SK-N-SH (cell line): ENCODE measurements around the gene LENEP. TPM values are rescaled to one million over a fixed set of nuclear protein-coding genes. Genes with fewer than 3 reads are reported as not detected.

Source experiments
- CTCF ChIA-PET: fragments of 300-600, 350-600 bp; formaldehyde crosslinking; extraction: SDS; loops from one replicate; lab custom pipeline; 2021; lab: Yijun Ruan, JAX
- POLR2A ChIA-PET: fragments of 350-600 bp; sonication (Branson Sonifier 250); formaldehyde crosslinking; extraction: SDS; loops from one replicate; lab custom pipeline; 2020; ENCODE audit warnings: antibody characterized with exemption, inconsistent platforms; lab: Yijun Ruan, JAX
- DNase-seq: peaks from one replicate; pipeline ENCODE4 v3.0.0; 2012
- H2AFZ ChIP-seq: fragments of 200-600 bp; sonication (generic); 2 replicates; pipeline ENCODE4 v1.8.1; 2016; ENCODE audit warnings: antibody characterized with exemption, mild to moderate bottlenecking, low read depth
- H3F3A ChIP-seq: fragments of 200-600 bp; sonication (generic); replicated peaks from 2 replicates; pipeline ENCODE3; 2016; ENCODE audit warnings: antibody characterized with exemption, mild to moderate bottlenecking; ENCODE audit not compliant: insufficient read depth
- H3K27ac ChIP-seq, 2 experiments: fragments of 200-500 bp in 1 of 2; fragments of 200-600 bp in 1 of 2; sonication (Bioruptor generic) in 1 of 2; sonication (generic), shearing (Covaris generic) in 1 of 2; 2 replicates each; pipeline versions ENCODE4 v1.5.1 to v1.6.1; 2014 to 2016; ENCODE audit warnings: low read depth in 2 of 2, inconsistent platforms in 1 of 2, low read length in 1 of 2, mild to moderate bottlenecking in 1 of 2, mixed read lengths in 1 of 2
- H3K27me3 ChIP-seq: fragments of 200-600 bp; sonication (generic), shearing (Covaris generic); 2 replicates; pipeline ENCODE4 v1.6.1; 2016; ENCODE audit warnings: mixed run types; ENCODE audit not compliant: insufficient read depth
- H3K36me3 ChIP-seq, 2 experiments: fragments of 200-500 bp in 1 of 2; fragments of 200-600 bp in 1 of 2; sonication (Bioruptor generic) in 1 of 2; sonication (generic) in 1 of 2; replicated peaks in 1 of 2; 2 replicates each; pipeline versions ENCODE3 to v1.5.1; 2014 to 2016; ENCODE audit warnings: low read length in 1 of 2, mild to moderate bottlenecking in 1 of 2; ENCODE audit not compliant: insufficient read depth in 2 of 2, control insufficient read depth in 1 of 2
- H3K4me1 ChIP-seq, 2 experiments: fragments of 200-500 bp in 1 of 2; fragments of 200-600 bp in 1 of 2; sonication (Bioruptor generic) in 1 of 2; sonication (generic), shearing (Covaris generic) in 1 of 2; 2 replicates each; pipeline versions ENCODE4 v1.5.1 to v1.6.1; 2014 to 2016; ENCODE audit warnings: low read depth in 1 of 2, low read length in 1 of 2, mixed run types in 1 of 2; ENCODE audit not compliant: insufficient read depth in 2 of 2, control insufficient read depth in 1 of 2
- H3K4me2 ChIP-seq: fragments of 200-600 bp; sonication (generic), shearing (Covaris generic); 2 replicates; pipeline ENCODE4 v1.6.1; 2017; ENCODE audit warnings: mixed run types
- H3K4me3 ChIP-seq, 2 experiments: fragments of 200-500 bp in 1 of 2; fragments of 200-600 bp in 1 of 2; sonication (Bioruptor generic) in 1 of 2; sonication (generic), shearing (Covaris generic) in 1 of 2; 2 replicates each; pipeline versions ENCODE4 v1.5.1 to v1.8.1; 2014 to 2016; ENCODE audit warnings: low read depth in 2 of 2, inconsistent platforms in 1 of 2, low read length in 1 of 2, mild to moderate bottlenecking in 1 of 2, mixed read lengths in 1 of 2, moderate library complexity in 1 of 2
- H3K79me2 ChIP-seq: fragments of 200-600 bp; sonication (generic); 2 replicates; pipeline ENCODE4 v1.8.1; 2017; ENCODE audit warnings: mild to moderate bottlenecking; ENCODE audit not compliant: insufficient read depth
- H3K9ac ChIP-seq: fragments of 200-600 bp; sonication (generic); 2 replicates; pipeline ENCODE4 v1.6.1; 2017; ENCODE audit warnings: mixed run types
- H3K9me2 ChIP-seq: fragments of 200-600 bp; sonication (generic); 2 replicates; pipeline ENCODE4 v1.6.1; 2017; ENCODE audit warnings: mixed run types
- H3K9me3 ChIP-seq: fragments of 200-600 bp; sonication (generic); 2 replicates; pipeline ENCODE4 v1.6.1; 2017; ENCODE audit warnings: mixed run types, mild to moderate bottlenecking, moderate library complexity
- H4K20me1 ChIP-seq: fragments of 200-600 bp; sonication (generic); 2 replicates; pipeline ENCODE4 v1.6.1; 2017; ENCODE audit warnings: mild to moderate bottlenecking, mixed run types; ENCODE audit not compliant: insufficient read depth
- CHD2 ChIP-seq: fragments of 150-350 bp; IDR thresholded peaks from 2 replicates; pipeline ENCODE4 v1.6.1; 2018; ENCODE audit warnings: low read length; ENCODE audit not compliant: partially characterized antibody
- CTCF ChIP-seq: fragments of 200-600 bp; sonication (generic); IDR thresholded peaks from 2 replicates; pipeline ENCODE4 v1.6.1; 2017; ENCODE audit warnings: antibody characterized with exemption, mild to moderate bottlenecking, moderate library complexity
- ELF1 ChIP-seq: IDR thresholded peaks from 2 replicates; pipeline ENCODE4 v1.4.0; 2012
- FOXM1 ChIP-seq: IDR thresholded peaks from 2 replicates; pipeline ENCODE4 v1.4.0; 2012; ENCODE audit warnings: low read depth, mild to moderate bottlenecking
- GABPA ChIP-seq: IDR thresholded peaks from 2 replicates; pipeline ENCODE4 v1.4.0; 2012; ENCODE audit warnings: low read depth, mild to moderate bottlenecking
- GATA2 ChIP-seq: sonication (generic); formaldehyde crosslinking; IDR thresholded peaks from 2 replicates; pipeline ENCODE4 v1.5.0; 2020; ENCODE audit warnings: mild to moderate bottlenecking, missing genetic modification reagents
- IRF3 ChIP-seq: fragments of 150-350 bp; IDR thresholded peaks from 2 replicates; pipeline ENCODE4 v1.6.1; 2016; ENCODE audit warnings: mild to moderate bottlenecking, low read depth, low read length
- JUND ChIP-seq: IDR thresholded peaks from 2 replicates; pipeline ENCODE4 v1.4.0; 2012
- MAX ChIP-seq: IDR thresholded peaks from 2 replicates; pipeline ENCODE4 v1.4.0; 2012; ENCODE audit warnings: low read depth
- MXI1 ChIP-seq: IDR thresholded peaks from 2 replicates; pipeline ENCODE4 v1.6.1; 2012; ENCODE audit warnings: mild to moderate bottlenecking, low read depth, low read length, improper control_type of control experiment
- NRF1 ChIP-seq: IDR thresholded peaks from 2 replicates; pipeline ENCODE4 v1.6.1; 2012; ENCODE audit warnings: low read depth, mild to moderate bottlenecking, low read length
- PBX3 ChIP-seq: IDR thresholded peaks from 2 replicates; pipeline ENCODE4; 2012
- REST ChIP-seq: IDR thresholded peaks from 2 replicates; pipeline ENCODE4 v1.6.1; 2012; ENCODE audit warnings: mild to moderate bottlenecking, low read depth, low read length, moderate library complexity
- RFX5 ChIP-seq: IDR thresholded peaks from 2 replicates; pipeline ENCODE4 v1.6.1; 2012; ENCODE audit warnings: mild to moderate bottlenecking, improper control_type of control experiment, low read length
- SIN3A ChIP-seq: IDR thresholded peaks from 2 replicates; pipeline ENCODE4 v1.6.1; 2012; ENCODE audit warnings: low read depth, mild to moderate bottlenecking, low read length, moderate library complexity, borderline replicate concordance
- TAF1 ChIP-seq: IDR thresholded peaks from 2 replicates; pipeline ENCODE4 v1.6.1; 2012; ENCODE audit warnings: low read depth, mild to moderate bottlenecking, low read length, moderate library complexity, borderline replicate concordance
- TCF12 ChIP-seq: IDR thresholded peaks from 2 replicates; pipeline ENCODE4 v1.4.0; 2012
- YY1 ChIP-seq: IDR thresholded peaks from 2 replicates; pipeline ENCODE4 v1.4.0; 2012; ENCODE audit warnings: low read depth, mild to moderate bottlenecking
- WGBS: methylation state at CpG from one replicate; pipeline ENCODE4 v1.1.6; 2017; ENCODE audit warnings: low lambda C conversion rate; 5-methylcytosine and 5-hydroxymethylcytosine counted together
- polyA plus RNA-seq, 3 experiments: library from polyadenylated mRNA; depleted of rRNA; stranded (reverse); fragments of >200 nt; gene quantifications; 2 replicates each; pipeline ENCODE4 v1.2.3, GENCODE V29; 2012

Gene LENEP
- polyA plus RNA-seq, 1 of the 3 experiments (the other 2 are of a cell fraction), result not detected

- no peak for TF ChIP-seq GATA2 (CRISPR knock-in tag)
- no peak for TF ChIP-seq JUND
- no peak for TF ChIP-seq MAX
- TF ChIP-seq CTCF, result no peak
- no peak for TF ChIP-seq TAF1
- TF ChIP-seq CHD2, result no peak
- TF ChIP-seq GABPA, result no peak
- TF ChIP-seq PBX3, result no peak
Observed at GRCh38 chr1:154960446-154961136, 32.8 kb upstream of the LENEP start (continued).

GRCh38 chr1:154961207-154962155 is 31.9 kb upstream of the LENEP start, which contains the start of gene PYGO2:
Gene PYGO2 (minus strand): TSS chr1:154961782. CDS start chr1:154961576, 206 bp downstream.
- H3K9me2 ChIP-seq, result no peaks in the 10 kb centered on the region
- no peaks in the 10 kb centered on the region for H4K20me1 ChIP-seq
- peaks cover 48% of the 10 kb centered on the region for H3K79me2 ChIP-seq
- WGBS, result 1% methylated on average over 9 of the region's 93 CpGs
- H3K4me2 ChIP-seq, result peak within 1 kb of the TSS; percentile 85
- peak within 1 kb of the TSS; percentile 72 to 73 for H3K4me3 ChIP-seq
- H3K27me3 ChIP-seq, result no peaks in the 10 kb centered on the region
- H3K27ac ChIP-seq, result peak within 1 kb of the TSS; percentile 83 to 98
- 0 out of 2 replicates have a peak within 1 kb of the TSS, but pooled peaks have one; percentile 29 for H2AFZ ChIP-seq
- no peaks in the 10 kb centered on the region for H3K9me3 ChIP-seq
- ChIA-PET POLR2A (interaction anchor here (0.6 to 2.8 kb wide), 13 partner anchors 9 to 83 kb away, joined by 3 to 18 read pairs (median 5); partner anchors contain the start of genes FLAD1, LENEP, PMVK and SHC1), CTCF (interaction anchor here (0.6 to 37.5 kb wide), 32 partner anchors 9 to 394 kb away, joined by 3 to 640 read pairs (median 4); partner anchors contain the start of genes ADAM15, CHRNB2, FLAD1 and LENEP)
- peaks cover 31% of the 10 kb centered on the region for H3F3A ChIP-seq
- DNase-seq, result peak; percentile 93
- H3K4me1 ChIP-seq, result peaks cover 4 to 36% of the 10 kb centered on the region in 2 experiments; a peak in 3 of 4 replicates
- peaks cover 16 to 53% of the 10 kb centered on the region in 2 experiments for H3K36me3 ChIP-seq
- peak within 1 kb of the TSS; percentile 84 for H3K9ac ChIP-seq
- TF ChIP-seq FOXM1 (no peak; the same call in 1 of the 2 replicates), ELF1 (peak; percentile 79), MXI1 (peak; percentile 48), IRF3 (no peak), REST (no peak; the same call in 1 of the 2 replicates), SIN3A (peak; percentile 76; the same call in 1 of the 2 replicates), TCF12 (no peak), RFX5 (no peak), YY1 (no peak; the same call in 1 of the 2 replicates), PBX3 (peak; percentile 27), NRF1 (no peak), JUND (peak; percentile 22; the same call in 1 of the 2 replicates)
